H1 (cell line): ENCODE data around the gene VAPB. TPM values are rescaled to one million over a fixed set of nuclear protein-coding genes. Genes with fewer than 3 reads are reported as not detected.

ENCODE experiments used
- ATF2 ChIP-seq: IDR thresholded peaks from 2 replicates; pipeline ENCODE4 v1.6.1; 2012; ENCODE audit warnings: low read length, inconsistent platforms
- EP300 ChIP-seq, 2 experiments: IDR thresholded peaks; 1 replicate in 1 of 2; 2 replicates in 1 of 2; pipeline ENCODE4 v1.6.1; 2011 to 2012; ENCODE audit warnings: low read depth in 2 of 2, low read length in 2 of 2, mild to moderate bottlenecking in 2 of 2, borderline replicate concordance in 1 of 2, inconsistent platforms in 1 of 2, moderate library complexity in 1 of 2
- FOSL1 ChIP-seq: IDR thresholded peaks from 2 replicates; pipeline ENCODE4 v1.6.1; 2011; ENCODE audit warnings: mild to moderate bottlenecking, low read depth, low read length, moderate library complexity; ENCODE audit not compliant: insufficient read depth
- PHF8 ChIP-seq: fragments of 200-600 bp; sonication (generic); conservative IDR thresholded peaks from 2 replicates; pipeline ENCODE4 v1.7.1; 2012; ENCODE audit warnings: low read depth, mild to moderate bottlenecking, inconsistent platforms, low read length, moderate library complexity
- POLR2AphosphoS5 ChIP-seq: IDR thresholded peaks from 2 replicates; pipeline ENCODE4 v1.6.1; 2011; ENCODE audit warnings: low read depth, low read length
- USF2 ChIP-seq: IDR thresholded peaks from 2 replicates; pipeline ENCODE4 v1.6.1; 2011; ENCODE audit warnings: low read length, improper control_type of control experiment
- ZNF274 ChIP-seq: IDR thresholded peaks from 2 replicates; pipeline ENCODE4 v1.7.0; 2012; ENCODE audit warnings: low read length, borderline replicate concordance; ENCODE audit errors: extremely low read depth
- polyA plus RNA-seq, 7 experiments: library from polyadenylated mRNA; depleted of rRNA in 3 of 7; stranded (reverse) in 5 of 7; unstranded in 2 of 7; fragments of >200 nt in 5 of 7; fragments of 200-250 nt in 2 of 7; gene quantifications; 1 replicate in 5 of 7; 2 replicates in 1 of 7; 4 replicates in 1 of 7; pipeline versions ENCODE4 v1.2.1 to v1.2.3, GENCODE V29; 2011 to 2013; ENCODE audit warnings: missing spikeins in 2 of 7, mixed read lengths in 2 of 7
- total RNA-seq: library from RNA; stranded (reverse); fragmentation: NEBNext Ultra II Directional; extraction: Animal tissue kit (Norgen Biotek cat#: 25700); gene quantifications from 2 replicates; pipeline ENCODE4 v1.2.1, GENCODE V29; 2021

The VAPB gene
- total and polyA plus RNA-seq, 2 of the 8 experiments (the other 6 are each of a cell fraction or from before 2014, with no cell fraction given) = 24.4 to 62.8 TPM

DNA sequence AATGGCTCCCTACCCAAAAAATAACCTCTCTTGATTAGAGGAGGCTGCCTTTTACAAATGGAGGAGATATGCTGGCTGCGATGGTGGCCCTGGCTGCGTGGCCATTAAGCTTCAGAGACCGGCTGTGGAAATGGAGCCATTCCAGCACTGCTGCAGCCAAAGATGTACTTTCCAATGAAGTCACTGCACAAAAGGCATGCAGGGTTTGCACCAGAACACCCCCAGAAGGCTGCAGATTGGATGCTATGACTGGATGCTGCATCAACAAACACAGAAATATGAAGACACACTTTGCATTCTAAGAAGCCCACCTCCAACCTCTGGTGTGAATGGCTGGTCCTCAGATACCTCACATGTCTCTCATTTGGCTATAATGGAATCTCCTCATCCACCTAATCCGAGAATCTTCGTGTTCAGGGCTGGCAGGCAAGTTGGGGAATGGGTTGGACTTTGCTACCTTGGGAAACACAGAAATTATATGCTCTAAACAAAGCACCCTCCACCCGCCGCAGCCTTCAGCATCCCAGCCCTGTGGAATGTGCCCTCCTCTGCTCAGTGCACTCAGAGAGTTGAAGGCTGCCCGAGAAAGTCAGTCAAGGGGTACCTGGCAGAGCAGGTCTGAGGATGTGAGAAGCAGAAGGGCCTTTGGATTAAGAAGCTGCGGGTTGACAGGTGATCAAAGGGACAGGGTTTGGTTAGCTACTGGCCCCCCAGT is 90.9 kb downstream of the VAPB start (continued):
- TF ChIP-seq FOSL1 (no peak), POLR2AphosphoS5 (no peak), EP300 (IDR thresholded peaks at IDR 0.05; ENCODE audit: borderline replicate concordance in 1 of 2, low read depth in 2 of 2, low read length in 2 of 2) (no peak), PHF8 (no peak), ATF2 (no peak), USF2 (no peak), ZNF274 (no peak)
